Neural progenitor cell (in vitro differentiated cells): ENCODE results near the gene CCDC138. TPM values are rescaled to one million over a fixed set of nuclear protein-coding genes. Genes with fewer than 3 reads are reported as not detected.

ENCODE experiments used
- DNase-seq: peaks from one replicate; pipeline ENCODE4 v3.0.0-alpha.2; 2016; ENCODE audit warnings: low spot score
- H2AFZ ChIP-seq: fragments of 200-600 bp; sonication (generic); replicated peaks from 2 replicates; pipeline ENCODE4 v1.6.1; 2016; ENCODE audit warnings: antibody characterized with exemption
- H3F3A ChIP-seq: fragments of 200-600 bp; sonication (generic); 2 replicates; pipeline ENCODE4 v1.6.1; 2016; ENCODE audit warnings: antibody characterized with exemption, low read depth
- H3K27ac ChIP-seq: fragments of 200-600 bp; sonication (generic); 2 replicates; pipeline ENCODE4 v1.5.1; 2016; ENCODE audit warnings: mild to moderate bottlenecking
- H3K27me3 ChIP-seq: fragments of 200-600 bp; sonication (generic); 2 replicates; pipeline ENCODE4 v1.6.1; 2016; ENCODE audit warnings: mild to moderate bottlenecking, moderate library complexity
- H3K36me3 ChIP-seq: fragments of 200-600 bp; sonication (generic); 2 replicates; pipeline ENCODE4 v1.5.1; 2016
- H3K4me1 ChIP-seq: fragments of 200-600 bp; sonication (generic); 2 replicates; pipeline ENCODE4 v1.6.1; 2016; ENCODE audit warnings: mixed run types
- H3K4me2 ChIP-seq: fragments of 200-600 bp; sonication (generic); 2 replicates; pipeline ENCODE4 v1.6.1; 2016
- H3K4me3 ChIP-seq: fragments of 200-600 bp; sonication (generic); 2 replicates; pipeline ENCODE4 v1.5.1; 2016
- H3K79me2 ChIP-seq: fragments of 200-600 bp; sonication (generic); 2 replicates; pipeline ENCODE4 v1.6.1; 2016; ENCODE audit warnings: low read depth
- H3K9ac ChIP-seq: fragments of 200-600 bp; sonication (generic); 2 replicates; pipeline ENCODE4 v1.6.1; 2016
- H3K9me3 ChIP-seq: fragments of 200-600 bp; sonication (generic); 2 replicates; pipeline ENCODE4 v1.5.1; 2016; ENCODE audit warnings: low read depth
- H4K20me1 ChIP-seq: fragments of 200-600 bp; sonication (generic); 2 replicates; pipeline ENCODE4 v1.6.1; 2016; ENCODE audit warnings: low read depth
- H3K27ac Mint-ChIP-seq: 3 replicates; pipeline ENCODE4 v1.8.0; 2021; ENCODE audit warnings: mixed read lengths
- H3K27me3 Mint-ChIP-seq: 2 replicates; pipeline ENCODE4 v1.8.0; 2022; ENCODE audit warnings: low read depth, mild to moderate bottlenecking, inconsistent platforms, moderate library complexity, mixed read lengths; ENCODE audit not compliant: insufficient read depth
- H3K36me3 Mint-ChIP-seq: 3 replicates; pipeline ENCODE4 v1.8.0; 2021; ENCODE audit warnings: mixed read lengths
- H3K4me1 Mint-ChIP-seq: 3 replicates; pipeline ENCODE4 v1.8.0; 2021; ENCODE audit warnings: mixed read lengths
- H3K4me3 Mint-ChIP-seq: 3 replicates; pipeline ENCODE4 v1.8.0; 2021; ENCODE audit warnings: mild to moderate bottlenecking, moderate library complexity, mixed read lengths
- H3K9me3 Mint-ChIP-seq: 3 replicates; pipeline ENCODE4 v1.8.0; 2020; ENCODE audit warnings: mixed read lengths
- CTCF ChIP-seq: fragments of 200-600 bp; sonication (generic); IDR thresholded peaks from 2 replicates; pipeline ENCODE4 v1.5.1; 2017; ENCODE audit warnings: antibody characterized with exemption, mild to moderate bottlenecking
- EZH2 ChIP-seq: fragments of 200-600 bp; sonication (generic); IDR thresholded peaks from 2 replicates; pipeline ENCODE4 v1.6.1; 2017; ENCODE audit warnings: antibody characterized with exemption, mild to moderate bottlenecking, moderate library complexity
- EZH2phosphoT487 ChIP-seq: fragments of 200-600 bp; sonication (generic); IDR thresholded peaks from 2 replicates; pipeline ENCODE4 v1.6.1; 2017; ENCODE audit warnings: antibody characterized with exemption
- total RNA-seq: library from RNA; depleted of rRNA; stranded (reverse); fragments of >200 nt; gene quantifications from 2 replicates; pipeline ENCODE4 v1.2.3, GENCODE V29; 2015; ENCODE audit warnings: low replicate concordance

Gene CCDC138
- total RNA-seq, 1 donor from 2014 or later, result 92.6 TPM

- DNase-seq, result no peak
- Mint-ChIP-seq H3K36me3 (peaks cover 43% of the 10 kb centered on the region), H3K4me3 (no peak overlapping the region), H3K9me3 (peaks cover 2% of the 10 kb centered on the region), H3K4me1 (no peaks in the 10 kb centered on the region), H3K27ac (no peak overlapping the region), H3K27me3 (no peaks in the 10 kb centered on the region)
- H3K27ac ChIP-seq, result no peak overlapping the region
- peaks cover 7% of the 10 kb centered on the region for H3F3A ChIP-seq
- peaks cover 15% of the 10 kb centered on the region for H3K36me3 ChIP-seq
- H3K4me3 ChIP-seq, result no peak overlapping the region
- no peaks in the 10 kb centered on the region for H4K20me1 ChIP-seq
- no peak overlapping the region for H2AFZ ChIP-seq
- H3K79me2 ChIP-seq, result no peaks in the 10 kb centered on the region
- H3K4me2 ChIP-seq, result no peak overlapping the region
- no peak for TF ChIP-seq CTCF
- no peak for TF ChIP-seq EZH2
- no peak for TF ChIP-seq EZH2phosphoT487
- no peaks in the 10 kb centered on the region for H3K27me3 ChIP-seq
- H3K9me3 ChIP-seq, result no peaks in the 10 kb centered on the region
- H3K9ac ChIP-seq, result no peak overlapping the region
- H3K4me1 ChIP-seq, result no peaks in the 10 kb centered on the region
These were observed 66.8 kb downstream of the CCDC138 start for GRCh38 chr2:108853421-108853820.

- Histone ChIP-seq H3K36me3 (peaks cover 15% of the 10 kb centered on the region), H4K20me1 (no peaks in the 10 kb centered on the region), H3K4me2 (no peak overlapping the region), H3K79me2 (no peaks in the 10 kb centered on the region), H3K4me3 (no peak overlapping the region), H3K27ac (no peak overlapping the region), H3F3A (peaks cover 7% of the 10 kb centered on the region), H3K27me3 (no peaks in the 10 kb centered on the region), H3K9me3 (no peaks in the 10 kb centered on the region), H3K9ac (no peak overlapping the region), H3K4me1 (no peaks in the 10 kb centered on the region), H2AFZ (no peak overlapping the region)
- H3K4me1 Mint-ChIP-seq, result no peaks in the 10 kb centered on the region
- no peaks in the 10 kb centered on the region for H3K27me3 Mint-ChIP-seq
- DNase-seq, result no peak
- no peak overlapping the region for H3K4me3 Mint-ChIP-seq
- H3K36me3 Mint-ChIP-seq, result peaks cover 50% of the 10 kb centered on the region
- H3K27ac Mint-ChIP-seq, result no peak overlapping the region
- no peak for TF ChIP-seq EZH2phosphoT487
- TF ChIP-seq EZH2, result no peak
- TF ChIP-seq CTCF, result no peak
- H3K9me3 Mint-ChIP-seq, result peaks cover 11% of the 10 kb centered on the region
These were observed 67.9 kb downstream of the CCDC138 start for GRCh38 chr2:108854484-108854883.

- H3K27ac Mint-ChIP-seq, result no peak overlapping the region
- H3K27me3 ChIP-seq, result no peaks in the 10 kb centered on the region
- H3K4me1 Mint-ChIP-seq, result no peaks in the 10 kb centered on the region
- TF ChIP-seq EZH2, result no peak
- TF ChIP-seq CTCF, result peak; percentile 31
- H3K36me3 ChIP-seq, result peaks cover 15% of the 10 kb centered on the region
- peaks cover 17% of the 10 kb centered on the region for H3K9me3 Mint-ChIP-seq
- no peak for DNase-seq
- H4K20me1 ChIP-seq, result no peaks in the 10 kb centered on the region
- H3K4me1 ChIP-seq, result no peaks in the 10 kb centered on the region
- H3K79me2 ChIP-seq, result no peaks in the 10 kb centered on the region
- peaks cover 7% of the 10 kb centered on the region for H3F3A ChIP-seq
- H3K4me3 ChIP-seq, result no peak overlapping the region
- no peak overlapping the region for H2AFZ ChIP-seq
- H3K4me3 Mint-ChIP-seq, result no peak overlapping the region
- no peak overlapping the region for H3K27ac ChIP-seq
- no peaks in the 10 kb centered on the region for H3K27me3 Mint-ChIP-seq
- no peak overlapping the region for H3K9ac ChIP-seq
- no peak overlapping the region for H3K4me2 ChIP-seq
- H3K36me3 Mint-ChIP-seq, result peaks cover 51% of the 10 kb centered on the region
- H3K9me3 ChIP-seq, result no peaks in the 10 kb centered on the region
These were observed 68.6 kb downstream of the CCDC138 start for GRCh38 chr2:108855194-108855593.
